ENCODE measurements around the gene IL1R1. TPM values are rescaled to one million over a fixed set of nuclear protein-coding genes. Genes with fewer than 3 reads are reported as not detected.
"Not testable (repeated sequence)": the region's sequence is repeated elsewhere in the genome, so short reads cannot be mapped to it uniquely, and the experiment has no call there.

Gene IL1R1
- polyA plus RNA-seq (2013, experiment 1 of 2), result 0.40 TPM
- 1.3 TPM for polyA plus RNA-seq (2013, experiment 2 of 2)

- 8% methylated on average over 65 of the region's 65 CpGs for WGBS
- Histone ChIP-seq H3K27ac (ENCODE audit: low read depth, low read length) (no peak within 1 kb of the TSS), H3K4me1 (ENCODE audit: insufficient read depth, low read length) (0 out of 2 replicates have a peak, but pooled peaks cover 4% of the 10 kb centered on the region), H3K9ac (ENCODE audit: low read depth, low read length) (peak within 1 kb of the TSS; percentile 67), H3K27me3 (ENCODE audit: insufficient read depth, low read length) (peaks cover 37% of the 10 kb centered on the region), H3K4me3 (ENCODE audit: low read length) (peak within 1 kb of the TSS; percentile 66), H3K36me3 (ENCODE audit: insufficient read depth, low read length) (no peaks in the 10 kb centered on the region), H3K9me3 (ENCODE audit: insufficient read depth, low read depth, low read length) (no peaks in the 10 kb centered on the region)
Observed at GRCh38 chr2:102141970-102142828, at the start of gene IL1R1. IL1R1 (plus strand) TSS chr2:102142746; CDS start chr2:102157725, 14,979 bp downstream.

GRCh38 chr2:102093662-102094061, 48.9 kb upstream of the IL1R1 start:
- Histone ChIP-seq H3K27ac (ENCODE audit: low read depth, low read length) (no peak overlapping the region), H3K9me3 (ENCODE audit: insufficient read depth, low read depth, low read length) (no peaks in the 10 kb centered on the region), H3K27me3 (ENCODE audit: insufficient read depth, low read length) (no peaks in the 10 kb centered on the region), H3K4me3 (ENCODE audit: low read length) (no peak overlapping the region), H3K9ac (ENCODE audit: low read depth, low read length) (no peak overlapping the region), H3K4me1 (ENCODE audit: insufficient read depth, low read length) (peaks cover 4% of the 10 kb centered on the region; the same call in 1 of the 2 replicates), H3K36me3 (ENCODE audit: insufficient read depth, low read length) (no peaks in the 10 kb centered on the region)
- 92% methylated on average over 13 of the region's 13 CpGs for WGBS

GRCh38 chr2:102094917-102095316, 47.6 kb upstream of the IL1R1 start:
- no peaks in the 10 kb centered on the region for H3K9me3 ChIP-seq (ENCODE audit: insufficient read depth, low read depth, low read length)
- WGBS, result 78% methylated on average over 4 of the region's 4 CpGs
- H3K4me1 ChIP-seq (ENCODE audit: insufficient read depth, low read length), result peaks cover 4% of the 10 kb centered on the region; the same call in 1 of the 2 replicates
- H3K9ac ChIP-seq (ENCODE audit: low read depth, low read length), result no peak overlapping the region
- H3K36me3 ChIP-seq (ENCODE audit: insufficient read depth, low read length), result no peaks in the 10 kb centered on the region
- no peaks in the 10 kb centered on the region for H3K27me3 ChIP-seq (ENCODE audit: insufficient read depth, low read length)
- no peak overlapping the region for H3K27ac ChIP-seq (ENCODE audit: low read depth, low read length)
- H3K4me3 ChIP-seq (ENCODE audit: low read length), result no peak overlapping the region

GRCh38 chr2:102096103-102096502, 46.4 kb upstream of the IL1R1 start:
- Histone ChIP-seq H3K4me1 (ENCODE audit: insufficient read depth, low read length) (peaks cover 4% of the 10 kb centered on the region; the same call in 1 of the 2 replicates), H3K4me3 (ENCODE audit: low read length) (no peak overlapping the region), H3K27ac (ENCODE audit: low read depth, low read length) (no peak overlapping the region), H3K27me3 (ENCODE audit: insufficient read depth, low read length) (no peaks in the 10 kb centered on the region), H3K9me3 (ENCODE audit: insufficient read depth, low read depth, low read length) (no peaks in the 10 kb centered on the region), H3K36me3 (ENCODE audit: insufficient read depth, low read length) (no peaks in the 10 kb centered on the region), H3K9ac (ENCODE audit: low read depth, low read length) (no peak overlapping the region)
- WGBS, result 92% methylated on average over 5 of the region's 5 CpGs

GRCh38 chr2:102098756-102099155, 43.8 kb upstream of the IL1R1 start:
- WGBS, result 100% methylated on average over 4 of the region's 4 CpGs
- no peaks in the 10 kb centered on the region for H3K9me3 ChIP-seq (ENCODE audit: insufficient read depth, low read depth, low read length)
- H3K4me3 ChIP-seq (ENCODE audit: low read length), result no peak overlapping the region
- H3K27ac ChIP-seq (ENCODE audit: low read depth, low read length), result no peak overlapping the region
- H3K27me3 ChIP-seq (ENCODE audit: insufficient read depth, low read length), result no peaks in the 10 kb centered on the region
- no peaks in the 10 kb centered on the region for H3K4me1 ChIP-seq (ENCODE audit: insufficient read depth, low read length)
- H3K9ac ChIP-seq (ENCODE audit: low read depth, low read length), result no peak overlapping the region
- no peaks in the 10 kb centered on the region for H3K36me3 ChIP-seq (ENCODE audit: insufficient read depth, low read length)

GRCh38 chr2:102099536-102100298, 42.8 kb upstream of the IL1R1 start:
- H3K9me3 ChIP-seq (ENCODE audit: insufficient read depth, low read depth, low read length), result no peaks in the 10 kb centered on the region
- H3K36me3 ChIP-seq (ENCODE audit: insufficient read depth, low read length), result no peaks in the 10 kb centered on the region
- WGBS, result 92% methylated on average over 7 of the region's 7 CpGs
- no peak overlapping the region for H3K4me3 ChIP-seq (ENCODE audit: low read length)
- H3K27me3 ChIP-seq (ENCODE audit: insufficient read depth, low read length), result no peaks in the 10 kb centered on the region
- H3K9ac ChIP-seq (ENCODE audit: low read depth, low read length), result no peak overlapping the region
- H3K27ac ChIP-seq (ENCODE audit: low read depth, low read length), result no peak overlapping the region
- H3K4me1 ChIP-seq (ENCODE audit: insufficient read depth, low read length), result no peaks in the 10 kb centered on the region

- no peak overlapping the region for H3K27ac ChIP-seq (ENCODE audit: low read depth, low read length)
- no peak overlapping the region for H3K9ac ChIP-seq (ENCODE audit: low read depth, low read length)
- no peaks in the 10 kb centered on the region; the same call in 1 of the 2 replicates for H3K4me1 ChIP-seq (ENCODE audit: insufficient read depth, low read length)
- no peak overlapping the region for H3K4me3 ChIP-seq (ENCODE audit: low read length)
- H3K27me3 ChIP-seq (ENCODE audit: insufficient read depth, low read length), result no peaks in the 10 kb centered on the region
- no peaks in the 10 kb centered on the region for H3K9me3 ChIP-seq (ENCODE audit: insufficient read depth, low read depth, low read length)
- 82% methylated on average over 5 of the region's 5 CpGs for WGBS
- no peaks in the 10 kb centered on the region for H3K36me3 ChIP-seq (ENCODE audit: insufficient read depth, low read length)
Observed at GRCh38 chr2:102100371-102101096, 42.0 kb upstream of the IL1R1 start.

- Histone ChIP-seq H3K36me3 (ENCODE audit: insufficient read depth, low read length) (no peaks in the 10 kb centered on the region), H3K9ac (ENCODE audit: low read depth, low read length) (no peak overlapping the region), H3K9me3 (ENCODE audit: insufficient read depth, low read depth, low read length) (no peaks in the 10 kb centered on the region), H3K27me3 (ENCODE audit: insufficient read depth, low read length) (no peaks in the 10 kb centered on the region), H3K4me3 (ENCODE audit: low read length) (no peak overlapping the region), H3K27ac (ENCODE audit: low read depth, low read length) (no peak overlapping the region), H3K4me1 (ENCODE audit: insufficient read depth, low read length) (no peaks in the 10 kb centered on the region; the same call in 1 of the 2 replicates)
- 96% methylated on average over 5 of the region's 5 CpGs for WGBS
Observed at GRCh38 chr2:102101097-102101848, 41.3 kb upstream of the IL1R1 start.

GRCh38 chr2:102101849-102102635, 40.5 kb upstream of the IL1R1 start:
- no peak overlapping the region for H3K4me3 ChIP-seq (ENCODE audit: low read length)
- H3K9ac ChIP-seq (ENCODE audit: low read depth, low read length), result no peak overlapping the region
- no peak overlapping the region for H3K27ac ChIP-seq (ENCODE audit: low read depth, low read length)
- WGBS, result 92% methylated on average over 4 of the region's 4 CpGs
- no peaks in the 10 kb centered on the region for H3K27me3 ChIP-seq (ENCODE audit: insufficient read depth, low read length)
- no peaks in the 10 kb centered on the region for H3K9me3 ChIP-seq (ENCODE audit: insufficient read depth, low read depth, low read length)
- H3K36me3 ChIP-seq (ENCODE audit: insufficient read depth, low read length), result no peaks in the 10 kb centered on the region
- H3K4me1 ChIP-seq (ENCODE audit: insufficient read depth, low read length), result no peaks in the 10 kb centered on the region; the same call in 1 of the 2 replicates

- H3K36me3 ChIP-seq (ENCODE audit: insufficient read depth, low read length); H3K4me3 ChIP-seq (ENCODE audit: low read length); H3K27me3 ChIP-seq (ENCODE audit: insufficient read depth, low read length); H3K9me3 ChIP-seq (ENCODE audit: insufficient read depth, low read depth, low read length); H3K27ac ChIP-seq (ENCODE audit: low read depth, low read length); H3K4me1 ChIP-seq (ENCODE audit: insufficient read depth, low read length); H3K9ac ChIP-seq (ENCODE audit: low read depth, low read length): not testable (repeated sequence)
- WGBS, result 65% methylated on average over 3 of the region's 3 CpGs
Observed at GRCh38 chr2:102102636-102102948, 40.0 kb upstream of the IL1R1 start.
